GM18861 (cell line): ENCODE results near the gene CHGA.

Experiments
- ATAC-seq: cut with Tn5 transposase; IDR thresholded peaks from one replicate; pipeline ENCODE4 v1.9.1; 2021; ENCODE audit not compliant: unreplicated experiment

The CHGA gene

DNA sequence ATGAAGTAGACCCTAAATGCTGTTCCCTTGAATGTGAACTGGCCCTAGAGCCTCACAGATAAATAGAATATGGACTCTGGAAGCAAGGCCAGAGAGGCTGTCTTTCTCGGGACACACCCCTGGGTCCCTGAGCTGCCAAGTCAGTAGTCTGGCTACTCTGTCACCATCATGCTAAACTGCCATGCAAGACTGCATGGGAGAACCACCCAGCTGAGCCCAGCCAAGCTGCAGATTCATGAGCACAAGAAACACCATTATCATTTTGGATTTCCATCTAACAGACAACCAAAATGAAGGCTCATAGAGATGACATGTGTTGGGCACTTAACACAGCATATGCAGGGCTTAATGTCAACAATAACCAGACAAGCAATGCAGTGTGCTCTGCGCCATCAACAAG lies 53.3 kb downstream of the CHGA start:
- ATAC-seq, result no peak

DNA sequence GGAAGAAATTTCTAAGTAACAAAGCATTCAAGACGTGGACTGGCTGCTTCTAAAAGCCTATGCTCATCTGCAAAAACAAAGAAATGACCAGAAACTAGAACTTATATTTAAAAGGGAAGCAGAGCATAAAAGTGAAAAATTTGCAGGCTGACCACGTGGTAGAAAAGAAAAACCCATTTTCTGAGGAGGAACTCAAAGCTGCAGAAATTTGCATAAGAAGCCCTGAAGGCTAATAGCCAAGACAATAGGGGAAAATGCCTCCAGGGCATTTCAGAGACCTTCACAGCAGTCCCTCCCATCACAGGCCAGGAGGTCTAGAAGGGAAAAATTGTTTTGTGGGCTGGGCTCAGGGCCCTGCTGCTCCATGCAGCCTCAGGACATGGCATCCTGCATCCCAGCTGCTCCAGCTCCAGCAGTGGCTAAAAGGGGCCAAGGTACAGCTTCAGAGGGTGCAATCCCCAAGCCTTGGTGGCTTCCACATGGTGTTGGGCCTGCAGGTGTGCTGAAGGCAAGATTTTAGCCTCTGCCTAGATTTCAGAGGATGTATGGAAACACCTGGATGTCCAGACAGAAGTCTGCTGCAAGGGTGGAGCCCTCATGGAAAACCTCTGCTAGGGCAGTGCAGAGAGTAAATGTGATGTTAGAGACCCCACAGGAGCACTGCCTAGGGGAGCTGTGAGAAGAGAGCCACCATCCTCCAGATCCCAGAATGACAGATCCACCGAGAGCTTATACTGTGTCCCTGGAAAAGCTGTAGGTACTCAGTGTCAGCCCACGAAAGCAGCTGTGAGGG lies 55.5 kb downstream of the CHGA start:
- no peak for ATAC-seq

DNA sequence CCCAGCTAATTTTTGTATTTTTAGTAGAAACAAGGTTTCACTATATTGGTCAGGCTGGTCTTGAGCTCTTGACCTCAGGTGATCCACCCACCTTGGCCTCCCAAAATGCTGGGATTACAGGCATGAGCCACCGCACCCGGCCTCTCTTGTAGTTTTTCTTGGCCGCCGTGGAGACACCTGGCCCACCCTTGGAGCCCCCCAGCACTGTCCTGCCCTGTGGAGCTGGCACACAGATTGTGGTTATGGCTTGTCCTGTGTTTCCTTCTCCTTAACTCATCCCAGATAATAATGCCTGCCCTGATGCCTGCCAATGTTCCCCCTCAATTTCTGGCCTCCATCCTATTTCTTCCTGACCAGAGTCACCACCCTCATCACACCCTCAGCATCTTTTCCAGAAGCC lies 57.9 kb downstream of the CHGA start:
- no peak for ATAC-seq

DNA sequence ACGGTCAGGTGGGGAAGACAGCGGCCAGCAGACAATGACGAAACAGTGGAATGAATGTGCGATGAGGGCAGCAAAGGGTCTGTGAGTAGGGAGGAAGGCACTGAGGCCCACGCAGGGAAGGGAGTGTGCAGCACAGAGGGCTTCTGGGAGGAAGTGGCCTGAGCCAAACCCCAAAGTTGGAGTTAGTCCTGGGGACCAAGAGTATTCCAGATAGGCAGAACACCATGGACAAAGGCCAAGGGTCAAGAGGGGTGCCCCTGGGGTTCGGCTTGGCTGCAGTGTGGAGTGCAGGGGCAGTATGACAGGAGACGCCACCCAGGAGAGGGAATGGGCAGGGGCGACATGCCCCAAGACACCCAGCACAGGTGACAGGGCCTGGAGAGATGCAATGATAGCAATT lies 58.8 kb downstream of the CHGA start:
- ATAC-seq, result no peak

DNA sequence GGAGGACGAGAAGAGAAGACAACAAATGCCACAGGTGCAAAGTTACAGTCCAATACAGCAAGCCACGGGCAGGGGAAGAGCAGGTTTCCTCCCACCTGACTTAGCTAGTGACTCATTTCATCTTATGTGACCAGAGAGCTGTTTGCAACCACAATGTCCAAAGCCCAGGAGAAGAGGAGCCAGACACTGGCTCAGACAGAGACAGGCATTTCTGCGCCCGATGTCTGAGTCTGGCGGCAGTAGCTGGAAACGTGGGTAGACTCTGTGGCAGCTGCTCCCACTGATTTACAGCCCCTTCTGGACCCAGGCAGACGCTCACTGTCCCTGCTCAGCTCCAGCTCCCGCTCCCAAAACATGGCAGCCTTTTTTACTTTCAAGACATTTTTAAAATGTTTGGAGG lies 60.0 kb downstream of the CHGA start:
- no peak for ATAC-seq

DNA sequence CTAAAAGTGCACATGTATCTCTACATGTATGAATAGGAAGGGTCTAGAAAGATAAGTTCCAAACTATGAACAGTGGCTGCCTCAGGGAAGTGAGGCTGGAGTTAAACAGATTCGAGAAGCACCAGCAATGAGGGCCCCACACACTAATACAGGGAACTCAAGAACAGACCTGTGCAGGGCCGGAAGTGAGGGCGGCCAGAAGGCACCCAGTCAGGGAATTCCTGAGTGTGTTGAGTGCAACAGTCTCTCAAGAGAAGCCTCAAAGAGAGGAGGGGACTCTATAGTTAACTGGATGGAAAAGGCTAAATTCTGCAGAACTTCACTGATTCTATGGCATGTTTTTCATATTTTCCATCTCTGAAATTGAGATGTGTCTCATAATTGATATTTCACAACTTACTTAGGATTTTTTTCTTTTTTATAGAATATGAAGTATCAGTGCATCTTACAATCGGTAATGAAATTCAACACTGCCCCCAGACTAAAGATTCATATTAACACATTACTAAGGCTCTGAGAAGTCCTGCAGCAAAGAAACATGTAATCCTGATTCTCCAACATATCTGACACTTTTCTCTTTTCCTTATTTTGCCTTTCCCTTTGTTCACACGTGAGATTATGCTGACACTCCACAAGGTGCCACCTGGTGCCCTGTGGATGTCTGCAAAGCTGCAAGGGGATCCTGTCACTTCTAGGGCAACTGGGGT lies 61.3 kb downstream of the CHGA start:
- no peak for ATAC-seq
